ENCODE measurements around the gene TIAM2.

DNA sequence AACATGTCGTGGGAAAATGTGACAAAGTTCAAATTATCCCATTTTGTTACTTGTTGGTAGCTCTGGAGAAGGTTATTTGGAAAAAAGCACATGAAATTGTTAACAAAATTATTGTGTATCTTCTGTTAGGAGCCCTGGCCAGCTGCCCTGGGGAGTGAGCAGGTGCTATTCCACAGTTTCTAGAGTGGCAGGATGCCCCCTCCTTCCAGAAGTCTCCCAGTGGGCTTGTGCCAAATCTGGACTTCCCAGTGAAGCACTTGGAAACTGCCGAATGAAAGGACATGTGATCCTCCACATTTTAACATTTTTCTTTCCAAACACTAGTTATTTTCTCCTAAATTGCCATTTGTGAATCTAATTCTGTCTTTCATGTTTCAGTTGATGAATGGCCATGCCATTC lies 201.8 kb downstream of the TIAM2 start:
- TF ChIP-seq, protein P1, sequence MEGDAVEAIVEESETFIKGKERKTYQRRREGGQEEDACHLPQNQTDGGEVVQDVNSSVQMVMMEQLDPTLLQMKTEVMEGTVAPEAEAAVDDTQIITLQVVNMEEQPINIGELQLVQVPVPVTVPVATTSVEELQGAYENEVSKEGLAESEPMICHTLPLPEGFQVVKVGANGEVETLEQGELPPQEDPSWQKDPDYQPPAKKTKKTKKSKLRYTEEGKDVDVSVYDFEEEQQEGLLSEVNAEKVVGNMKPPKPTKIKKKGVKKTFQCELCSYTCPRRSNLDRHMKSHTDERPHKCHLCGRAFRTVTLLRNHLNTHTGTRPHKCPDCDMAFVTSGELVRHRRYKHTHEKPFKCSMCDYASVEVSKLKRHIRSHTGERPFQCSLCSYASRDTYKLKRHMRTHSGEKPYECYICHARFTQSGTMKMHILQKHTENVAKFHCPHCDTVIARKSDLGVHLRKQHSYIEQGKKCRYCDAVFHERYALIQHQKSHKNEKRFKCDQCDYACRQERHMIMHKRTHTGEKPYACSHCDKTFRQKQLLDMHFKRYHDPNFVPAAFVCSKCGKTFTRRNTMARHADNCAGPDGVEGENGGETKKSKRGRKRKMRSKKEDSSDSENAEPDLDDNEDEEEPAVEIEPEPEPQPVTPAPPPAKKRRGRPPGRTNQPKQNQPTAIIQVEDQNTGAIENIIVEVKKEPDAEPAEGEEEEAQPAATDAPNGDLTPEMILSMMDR (IDR thresholded peaks at IDR 0.05), result no peak
- no peak for TF ChIP-seq POLR2A (IDR thresholded peaks at IDR 0.05)
